PFSK-1 (cell line): ENCODE results near the gene FAM168A.

Experiments used
- POLR2AphosphoS5 ChIP-seq: IDR thresholded peaks from 2 replicates; pipeline ENCODE4 v1.6.1; 2012; ENCODE audit warnings: low read depth, mild to moderate bottlenecking, control low read depth, low read length, moderate library complexity
- SIN3A ChIP-seq: IDR thresholded peaks from 2 replicates; pipeline ENCODE4 v1.6.1; 2012; ENCODE audit warnings: mild to moderate bottlenecking, low read length, moderate library complexity, borderline replicate concordance; ENCODE audit not compliant: insufficient read depth

GRCh38 chr11:73391665-73392064 is 206.2 kb downstream of the FAM168A start:
- TF ChIP-seq POLR2AphosphoS5 (no peak), SIN3A (no peak)
